GM19397 (cell line): ENCODE measurements around the gene CEND1.
A peak's percentile ranks its signal among the peaks of the same experiment; 100 is the strongest.

Experiments used
- ATAC-seq: cut with Tn5 transposase; IDR thresholded peaks from one replicate; pipeline ENCODE4 v1.9.1; 2021; ENCODE audit warnings: mild to moderate bottlenecking, moderate library complexity; ENCODE audit not compliant: unreplicated experiment

CEND1 gene

DNA sequence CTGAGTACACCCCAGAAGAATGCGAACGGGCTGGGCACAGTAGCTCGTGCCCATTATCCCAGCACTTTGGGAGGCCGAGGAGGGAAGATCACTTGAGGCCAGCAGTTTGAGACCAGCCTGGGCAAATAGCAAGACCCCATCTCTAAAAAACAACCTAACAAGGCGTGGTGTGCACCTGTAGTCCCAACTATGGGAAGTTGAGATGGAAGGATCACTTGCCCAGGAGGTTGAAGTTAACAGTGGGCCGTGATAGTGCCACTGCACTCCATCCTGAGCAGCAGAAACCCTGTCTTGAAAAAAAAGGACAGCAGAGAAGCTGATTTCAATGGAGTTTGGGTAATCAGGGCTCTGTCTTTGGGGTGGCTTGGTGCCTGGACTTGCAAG, 23.2 kb upstream of the CEND1 start:
- ATAC-seq, result no peak

DNA sequence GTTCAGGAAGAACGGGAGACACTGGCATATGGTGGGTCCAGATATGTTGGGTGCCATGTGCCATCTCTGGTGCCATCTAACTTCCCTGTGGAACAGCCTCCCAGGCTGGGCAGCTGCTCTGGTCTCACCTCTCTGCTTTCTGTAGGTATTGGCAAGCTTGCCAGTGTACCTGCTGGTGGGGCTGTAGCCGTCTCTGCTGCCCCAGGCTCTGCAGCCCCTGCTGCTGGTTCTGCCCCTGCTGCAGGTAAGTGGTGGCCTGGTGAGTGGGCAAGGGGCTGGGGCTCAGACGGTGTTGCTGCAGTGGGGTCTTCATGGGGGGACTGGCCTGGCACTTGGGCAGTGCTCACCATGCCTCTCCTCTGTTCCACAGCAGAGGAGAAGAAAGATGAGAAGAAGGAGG, 22.5 kb upstream of the CEND1 start:
- ATAC-seq, result no peak

DNA sequence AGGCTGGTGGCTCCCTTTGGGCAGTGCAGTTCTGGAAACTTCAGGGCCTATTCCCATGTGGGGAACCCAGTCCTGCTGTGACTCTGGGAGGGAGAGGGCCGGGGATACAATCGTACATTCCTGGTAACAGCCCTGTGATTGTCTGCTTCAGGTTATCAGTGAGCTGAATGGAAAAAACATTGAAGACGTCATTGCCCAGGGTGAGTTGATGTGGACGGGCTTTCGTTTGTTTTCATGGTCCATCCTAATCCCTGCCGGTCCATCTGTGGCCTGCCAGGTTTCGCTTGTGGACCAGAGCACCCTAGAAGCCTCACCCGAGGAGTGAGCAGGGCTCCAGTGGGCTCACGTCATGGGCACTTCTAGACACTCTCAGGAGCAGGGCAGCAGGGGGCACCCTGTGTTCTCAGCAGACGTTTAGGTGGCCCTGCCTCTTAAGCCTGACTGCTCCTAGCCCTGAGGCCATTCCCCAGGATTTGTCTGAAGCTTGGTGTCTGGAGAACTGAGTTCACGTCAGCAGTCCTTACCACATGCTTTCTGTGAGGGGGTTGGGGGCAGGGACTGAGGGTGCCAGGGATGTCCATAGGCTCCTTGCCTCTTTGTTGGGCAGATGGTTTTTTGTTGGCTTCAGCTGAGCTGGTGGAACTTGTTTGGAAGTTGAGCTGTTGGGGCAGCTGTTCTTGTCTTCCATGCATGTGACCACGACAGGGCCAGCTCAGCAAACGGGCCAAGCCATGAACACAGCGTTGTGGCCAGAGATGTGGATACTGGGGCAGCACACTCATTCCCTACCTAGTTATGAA, 21.8 kb upstream of the CEND1 start:
- ATAC-seq, result no peak

DNA sequence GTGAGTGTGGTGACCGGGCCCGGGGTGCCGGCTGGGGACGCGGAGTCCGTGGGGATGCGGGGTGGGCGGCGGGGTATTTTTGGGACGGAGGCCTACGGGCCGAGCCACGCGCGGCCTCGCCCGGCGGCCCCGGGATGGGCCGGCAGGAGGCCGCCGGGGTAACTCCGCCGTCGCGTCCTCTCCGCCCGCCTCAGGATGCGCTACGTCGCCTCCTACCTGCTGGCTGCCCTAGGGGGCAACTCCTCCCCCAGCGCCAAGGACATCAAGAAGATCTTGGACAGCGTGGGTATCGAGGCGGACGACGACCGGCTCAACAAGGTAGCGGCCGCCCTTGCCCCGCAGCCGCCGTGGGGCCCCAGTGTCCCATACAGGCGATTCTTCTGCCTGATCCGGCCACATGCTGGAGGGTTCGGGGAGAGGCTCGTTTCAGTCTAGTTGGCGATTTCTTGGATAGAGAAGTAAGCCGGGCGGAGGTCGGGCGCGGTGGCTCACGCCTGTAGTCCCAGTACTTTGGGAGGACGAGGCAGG, 20.2 kb upstream of the CEND1 start:
- ATAC-seq, result no peak

DNA sequence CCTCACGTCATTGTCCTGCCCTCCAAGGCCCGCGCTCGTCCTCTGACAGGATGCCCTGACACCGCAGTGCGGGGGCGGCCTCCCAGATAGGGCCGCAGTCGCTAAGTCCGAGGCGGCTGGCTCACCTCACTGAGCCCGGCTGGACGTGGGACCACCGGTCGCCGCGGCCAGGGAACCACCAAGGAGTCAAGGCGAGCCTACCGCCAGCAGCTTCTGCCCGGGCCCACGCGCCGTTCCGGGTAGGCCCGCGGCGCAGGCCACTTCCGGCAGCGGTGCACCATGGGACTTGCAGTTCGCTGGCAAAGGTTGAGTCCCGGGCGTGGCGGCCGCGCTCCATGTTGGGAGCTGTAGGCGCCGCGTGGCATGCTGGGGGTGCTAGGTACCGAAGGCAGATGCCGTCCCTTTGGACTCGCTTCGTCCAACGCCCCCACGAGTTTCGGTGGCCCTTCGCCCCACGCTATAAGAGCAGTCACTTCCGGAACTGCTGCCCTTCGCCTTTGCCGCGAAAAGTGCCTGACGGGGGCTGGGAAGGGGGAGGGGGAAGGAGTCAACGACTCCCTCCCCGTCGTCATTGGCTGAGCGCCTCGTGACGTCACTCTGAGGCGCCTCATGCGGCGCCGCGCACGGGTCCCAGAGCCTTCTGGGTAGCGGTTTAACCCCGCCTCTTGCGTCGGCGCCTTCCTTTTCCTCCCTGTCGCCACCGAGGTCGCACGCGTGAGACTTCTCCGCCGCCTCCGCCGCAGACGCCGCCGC, 19.6 kb upstream of the CEND1 start, which contains the start of gene RPLP2:
TSS of gene RPLP2 (plus strand) at position 681 of the 753 bp plus-strand sequence. CDS start 268 bp downstream, outside the sequence.
- ATAC-seq, result peak; percentile 75

DNA sequence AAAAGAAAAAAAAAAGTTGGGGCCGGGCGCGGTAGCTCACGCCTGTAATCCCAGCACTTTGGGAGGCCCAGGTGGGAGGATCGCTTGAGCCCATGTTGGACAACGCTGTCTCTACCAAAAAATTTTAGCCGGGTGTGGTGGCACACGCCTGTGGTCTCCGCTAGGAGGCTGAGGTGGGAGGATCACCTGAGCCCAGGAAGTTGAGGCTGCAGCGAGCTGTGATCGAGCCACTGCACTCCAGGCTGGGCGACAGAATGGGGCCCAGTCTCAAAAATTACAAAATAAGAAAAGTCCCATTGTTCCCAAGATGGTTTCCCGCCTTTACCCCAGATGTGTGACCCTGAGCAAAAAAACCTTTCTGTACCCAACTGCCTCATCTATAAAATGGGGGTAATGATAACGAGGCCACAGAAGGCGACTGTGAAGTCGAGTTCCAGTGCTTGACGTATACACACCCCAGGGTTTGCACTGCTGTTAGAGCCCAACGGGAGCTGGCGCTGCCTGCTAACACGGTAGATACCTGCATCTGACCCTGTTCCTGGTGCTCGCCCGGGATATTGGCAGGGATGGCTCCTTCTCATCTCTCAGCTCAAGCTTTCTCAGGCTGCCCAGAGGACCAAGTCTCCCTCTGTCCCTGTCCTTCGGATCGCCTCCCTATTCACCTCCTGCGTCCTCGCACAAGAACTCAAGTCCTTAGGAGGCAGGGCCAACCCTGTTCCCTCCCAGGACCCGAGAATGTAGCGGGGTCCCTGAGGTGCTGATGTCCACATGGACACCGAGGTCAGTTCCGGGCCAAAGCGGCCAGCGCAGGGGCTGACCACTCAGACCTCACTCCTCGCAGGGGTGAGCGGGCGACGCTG, 18.8 kb upstream of the CEND1 start:
- ATAC-seq, result no peak

DNA sequence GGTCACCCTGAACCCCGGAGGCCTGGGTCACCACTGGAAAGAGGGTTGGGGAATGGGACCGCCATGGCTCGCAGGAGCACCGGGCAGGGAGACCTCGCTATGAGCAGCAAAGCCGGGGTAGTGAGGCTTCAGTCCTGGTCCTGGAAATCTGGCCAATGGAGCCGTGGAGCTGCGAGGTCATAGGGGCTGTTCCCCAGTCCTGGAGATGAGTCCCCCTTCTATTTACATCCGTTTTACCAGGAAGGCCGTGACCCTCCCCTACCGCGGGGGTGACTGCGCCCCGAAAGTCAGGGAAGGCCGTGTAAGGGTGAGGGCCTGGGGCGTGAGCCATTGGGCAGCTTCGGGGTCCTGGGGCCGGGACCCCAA, 14.7 kb upstream of the CEND1 start:
- ATAC-seq, result no peak

DNA sequence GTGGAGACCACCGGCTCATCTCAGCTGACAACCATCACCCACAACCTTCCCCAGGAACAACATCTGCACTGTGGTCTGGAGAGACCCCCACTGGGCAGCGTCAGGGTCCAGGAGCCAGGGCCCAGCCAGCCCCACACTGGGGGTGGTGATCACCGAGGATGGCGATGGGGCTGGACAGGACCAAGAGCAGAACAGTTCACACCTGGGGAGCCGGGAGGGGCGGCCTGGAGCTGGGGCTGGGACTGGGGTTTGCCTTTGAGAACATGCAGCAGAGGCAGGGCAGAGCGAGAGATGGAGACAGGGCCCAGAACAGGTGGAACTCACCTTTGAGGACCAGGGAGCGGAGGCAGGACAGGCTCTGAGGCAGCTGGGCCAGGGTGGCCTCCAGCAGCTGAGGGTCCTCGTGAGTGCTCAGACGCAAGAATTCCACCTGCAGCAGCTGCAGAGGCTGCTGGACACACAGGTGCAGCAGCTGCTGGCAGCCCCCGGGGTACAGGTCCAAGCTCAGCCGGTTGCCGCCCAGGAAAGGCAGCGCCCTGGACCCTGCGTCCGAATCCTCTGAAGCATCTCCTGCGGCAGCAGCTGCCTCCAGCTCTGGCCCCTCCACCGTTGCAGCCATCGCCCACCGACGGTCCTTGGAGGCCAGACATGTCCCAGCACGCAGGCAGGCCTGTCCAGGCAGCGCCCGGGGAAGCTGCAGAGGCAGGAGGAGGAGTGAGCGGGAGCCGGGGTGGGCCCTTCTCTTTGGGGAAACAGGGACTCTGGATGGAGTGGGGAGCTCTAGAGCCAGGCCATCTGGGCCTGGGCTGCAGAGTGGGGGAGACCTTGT, 14.1 kb upstream of the CEND1 start:
- ATAC-seq, result no peak

DNA sequence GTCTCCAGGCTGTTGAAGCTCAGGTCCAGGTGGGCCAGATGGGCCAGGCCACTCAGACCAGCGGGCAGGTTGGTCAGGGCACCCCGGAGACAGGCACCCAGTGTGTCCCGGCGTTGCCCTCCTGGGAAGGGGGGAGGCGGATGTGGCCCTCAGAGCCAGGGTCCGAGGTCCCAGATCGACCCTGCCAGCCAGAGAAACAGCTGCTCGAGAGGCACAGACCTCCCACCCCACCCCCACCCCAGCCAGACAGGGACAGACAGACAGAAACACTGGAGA, 13.5 kb upstream of the CEND1 start:
- ATAC-seq, result no peak

DNA sequence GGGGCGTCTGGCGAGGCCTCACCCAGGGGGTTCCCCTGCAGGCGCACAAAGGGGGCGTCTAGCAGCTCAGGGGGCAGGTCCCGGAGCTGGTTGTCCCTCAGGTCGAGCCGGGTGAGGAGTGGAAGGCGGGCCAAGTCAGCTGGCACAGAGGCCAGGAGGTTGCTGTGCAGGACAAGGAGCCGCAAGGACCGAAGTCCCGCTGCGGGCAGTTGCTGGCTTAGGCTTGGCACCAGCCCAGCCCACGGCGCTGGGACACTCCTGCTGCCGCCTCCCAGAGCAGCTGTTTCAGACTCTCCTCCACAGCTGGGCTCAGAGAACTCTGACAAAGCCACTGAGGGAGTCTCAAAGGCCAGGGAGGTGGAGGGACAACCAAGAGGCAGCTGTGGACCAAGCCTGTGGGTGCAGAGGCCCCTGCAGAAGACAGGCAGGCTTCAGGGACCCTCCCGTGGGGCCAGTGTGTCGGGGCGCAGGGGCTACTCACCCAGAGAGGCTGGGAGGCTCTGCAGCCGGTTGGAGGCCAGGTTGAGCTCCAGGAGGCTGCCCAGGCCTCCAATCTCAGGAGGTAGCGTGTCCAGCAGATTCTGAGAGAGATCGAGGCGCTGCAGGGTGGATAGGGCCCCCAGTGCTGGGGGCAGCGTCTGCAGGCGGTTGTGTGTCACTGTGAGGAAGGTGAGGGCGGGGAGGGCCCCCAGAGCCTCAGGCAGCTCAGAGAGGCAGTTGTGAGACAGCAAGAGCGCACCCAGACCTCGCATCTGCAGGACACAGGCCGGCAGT, 13.0 kb upstream of the CEND1 start:
- ATAC-seq, result no peak

DNA sequence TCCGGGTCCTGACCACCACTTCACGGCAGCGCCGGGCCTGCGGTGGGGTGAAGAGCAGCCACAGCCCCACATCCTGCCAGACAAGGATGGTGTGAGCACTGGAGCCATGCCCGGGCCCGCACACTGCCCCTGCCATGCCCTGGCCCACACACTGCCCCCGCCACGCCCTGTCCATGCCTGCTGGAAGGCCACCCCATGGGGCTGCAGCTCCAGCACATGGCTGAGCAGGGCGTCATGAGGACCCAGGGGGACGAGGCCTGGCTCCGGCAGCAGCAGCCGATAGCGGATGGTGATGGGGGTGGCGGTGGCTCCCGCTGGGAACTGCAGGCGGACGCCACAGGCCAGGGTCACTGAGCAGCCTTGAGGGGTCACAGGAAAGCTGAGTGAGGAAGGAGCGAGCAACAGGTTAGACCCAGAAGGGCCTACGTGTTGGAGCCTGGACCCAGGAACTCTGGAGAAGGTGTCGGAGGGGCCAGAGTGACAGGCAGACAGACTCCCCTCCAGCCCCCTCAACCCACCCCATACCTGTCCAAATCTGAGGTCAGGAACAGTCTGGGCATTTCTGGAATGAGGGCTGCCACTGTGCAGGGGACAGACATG, 12.2 kb upstream of the CEND1 start:
- no peak for ATAC-seq

DNA sequence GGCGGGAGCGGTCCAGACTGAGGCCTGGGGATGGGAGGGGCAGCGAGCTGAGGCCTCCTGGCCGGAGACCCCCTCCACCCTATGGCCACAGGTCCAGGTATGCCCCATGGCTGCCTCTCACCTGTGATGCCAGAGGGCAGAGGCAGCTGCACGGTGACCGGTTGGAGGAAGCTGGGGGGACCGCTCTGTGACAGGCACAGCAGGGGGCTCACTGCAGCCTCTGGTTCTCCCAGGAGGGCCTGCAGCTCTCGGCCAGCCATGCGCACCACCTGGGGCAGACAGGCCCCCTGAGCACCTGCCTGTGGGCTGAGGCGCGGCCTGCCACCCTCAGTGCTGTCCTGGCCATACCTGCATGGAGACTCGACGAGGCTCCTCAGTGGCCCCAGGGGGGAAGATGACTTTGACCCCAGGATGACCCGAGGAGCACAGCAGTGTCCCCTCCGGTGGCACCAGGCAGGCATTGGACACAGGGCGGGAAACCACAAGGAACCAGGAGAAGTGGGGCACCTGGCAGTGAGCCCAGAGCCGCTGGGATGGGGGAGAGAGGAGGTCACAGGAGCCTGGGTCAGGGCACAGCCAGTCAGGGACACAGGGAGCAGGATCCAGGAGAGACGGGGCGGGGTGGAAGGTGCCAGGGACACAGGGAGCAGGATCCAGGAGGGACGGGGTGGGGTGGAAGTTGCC, 11.3 kb upstream of the CEND1 start:
- no peak for ATAC-seq

DNA sequence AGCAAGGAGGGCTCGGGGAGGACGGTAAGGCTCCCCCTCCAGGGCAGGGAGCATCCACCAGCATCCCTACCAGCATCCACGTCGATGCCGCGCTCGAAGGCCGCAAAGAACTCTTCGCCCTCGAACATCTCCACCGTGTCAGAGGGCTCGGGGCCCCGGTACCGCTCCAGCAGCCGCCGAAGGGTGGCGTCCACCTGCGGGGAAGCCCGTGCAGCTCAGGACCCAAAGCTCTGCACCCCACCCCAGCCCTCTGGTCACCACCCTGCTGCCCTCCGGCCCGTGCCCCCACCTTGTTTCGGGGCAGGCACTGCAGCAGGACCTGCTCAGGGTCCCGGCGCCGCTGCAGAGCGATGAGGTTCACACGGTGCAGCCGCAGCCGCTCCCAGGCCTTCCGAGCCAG, 10.6 kb upstream of the CEND1 start:
- no peak for ATAC-seq

DNA sequence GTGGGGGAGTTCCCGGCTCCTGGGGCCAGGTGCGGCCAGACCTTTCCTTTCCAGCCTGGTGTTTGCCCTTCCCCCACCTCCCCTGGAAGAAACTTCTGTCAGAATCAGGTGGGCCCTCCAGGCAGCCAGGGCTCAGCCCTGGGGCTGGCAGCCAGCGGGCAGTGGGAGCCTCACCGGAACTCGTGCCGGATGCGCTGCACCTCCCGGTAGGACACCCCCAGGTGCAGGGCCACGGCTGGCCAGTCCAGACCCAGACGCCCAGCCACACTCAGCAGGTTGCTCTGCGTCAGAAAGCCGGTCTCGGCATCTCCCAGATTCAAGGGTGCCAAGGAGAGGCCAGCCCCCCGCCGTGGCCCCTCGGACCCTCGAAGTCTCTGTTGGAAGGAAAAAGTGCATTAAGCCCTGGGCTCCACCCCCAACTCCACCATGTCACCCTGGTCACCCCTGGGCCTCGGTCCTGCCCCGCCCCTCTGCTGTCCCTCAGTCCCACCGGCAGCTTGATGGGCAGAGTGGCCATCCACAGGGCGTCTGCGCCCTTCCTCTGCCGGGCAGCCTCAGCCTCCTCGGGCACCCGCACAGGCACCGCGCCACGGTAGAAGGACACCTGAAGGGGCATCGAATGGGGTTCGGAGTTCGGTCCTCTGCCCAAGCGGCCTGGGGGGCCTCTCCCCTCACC, 9.9 kb upstream of the CEND1 start:
- no peak for ATAC-seq

DNA sequence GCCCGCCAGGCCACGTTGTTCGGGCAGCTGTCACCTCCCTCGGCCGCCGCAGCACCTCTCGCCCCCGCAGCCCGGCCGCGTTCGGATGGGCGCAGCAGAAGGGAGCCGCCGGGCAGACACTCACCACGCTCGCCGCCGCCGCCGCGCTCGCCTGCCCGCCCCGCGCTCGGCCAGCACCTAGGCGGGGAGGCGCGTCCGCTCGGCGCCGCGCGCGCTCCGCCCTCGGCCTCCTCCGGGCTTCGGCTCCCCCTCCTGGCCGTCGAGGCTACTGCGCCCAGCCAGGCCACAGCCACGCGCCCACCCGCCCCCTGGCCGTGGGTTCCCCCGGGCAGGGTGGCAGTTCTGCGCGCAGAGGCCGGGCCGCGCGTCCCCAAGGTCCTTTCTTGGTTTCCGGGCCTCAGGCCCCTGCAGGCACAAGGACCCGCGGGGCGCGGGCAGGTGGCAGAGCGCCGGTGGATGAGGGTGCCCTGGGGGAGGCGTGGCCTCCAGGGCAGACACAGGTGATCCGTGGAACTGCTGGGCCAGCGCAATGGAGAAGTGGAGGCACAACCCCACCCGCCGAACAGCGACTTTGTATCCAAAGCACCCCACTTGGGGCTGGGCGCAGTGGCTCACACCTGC, 8.3 kb upstream of the CEND1 start, which contains the start of gene SLC25A22:
TSS of gene SLC25A22 (minus strand) at position 189 of the 621 bp plus-strand sequence. CDS start 3,275 bp downstream, outside the sequence.
- peak; percentile 51 for ATAC-seq

DNA sequence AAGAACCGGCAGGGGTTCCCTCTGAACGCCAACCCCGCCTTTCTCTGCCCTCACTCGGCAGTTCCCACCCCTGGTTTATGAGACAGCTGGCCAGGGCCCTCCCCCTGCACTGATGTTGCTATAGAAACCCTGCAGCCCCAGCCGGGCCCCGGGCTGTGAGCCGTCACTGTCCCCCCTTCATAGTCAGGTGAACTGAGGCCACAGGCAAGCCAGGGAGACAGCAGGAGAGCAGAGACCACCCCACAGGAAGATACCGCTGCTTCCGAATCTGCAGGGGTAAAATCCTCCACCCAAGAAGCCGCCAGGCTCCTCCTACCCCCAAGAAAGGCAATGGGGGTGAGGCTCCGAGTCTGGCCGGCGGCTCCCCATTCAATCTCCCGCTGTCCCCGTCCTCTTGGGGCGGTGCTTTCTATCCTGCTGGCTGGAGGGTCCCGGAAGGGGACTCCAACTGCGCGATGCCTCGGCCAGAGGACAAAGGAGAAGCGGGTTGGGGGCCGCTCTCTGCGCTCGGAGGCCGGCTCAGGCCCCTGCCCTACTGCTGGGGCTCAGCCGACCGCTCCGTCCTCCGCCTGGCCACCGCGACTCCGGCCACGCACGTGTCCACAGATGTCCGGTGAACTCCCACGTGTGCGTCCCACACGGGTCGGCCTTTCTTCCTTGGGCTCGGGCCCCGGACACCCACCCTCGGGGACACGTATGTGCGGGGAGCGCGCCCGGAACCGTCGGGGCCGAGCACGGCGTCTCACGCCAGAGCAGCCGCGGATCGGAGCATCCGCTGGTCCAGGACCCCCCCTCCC, 7.6 kb upstream of the CEND1 start:
- peak; percentile 35 for ATAC-seq
